Epithelial cell of prostate (primary cell): ENCODE data around the gene PHACTR3.
"Not testable (repeated sequence)": the region's sequence is repeated elsewhere in the genome, so short reads cannot be mapped to it uniquely, and the experiment has no call there.

Source experiments
- DNase-seq: peaks from one replicate; pipeline ENCODE4 v3.0.0-alpha.2; 2011; ENCODE audit warnings: low read depth, low spot score
- H3K27ac ChIP-seq: fragments of 450-650 bp; 2 replicates; pipeline ENCODE4 v1.5.1; 2017; ENCODE audit warnings: mild to moderate bottlenecking

Gene PHACTR3

GRCh38 chr20:59616306-59616705 lies 12.0 kb downstream of the PHACTR3 start:
- no peak overlapping the region for H3K27ac ChIP-seq
- DNase-seq = no peak

GRCh38 chr20:59617221-59617620 lies 12.9 kb downstream of the PHACTR3 start:
- no peak for DNase-seq
- no peak overlapping the region for H3K27ac ChIP-seq

- H3K27ac ChIP-seq = no peak overlapping the region
- DNase-seq = no peak
These were observed 13.8 kb downstream of the PHACTR3 start for GRCh38 chr20:59618131-59618530.

GRCh38 chr20:59618585-59618984 lies 14.2 kb downstream of the PHACTR3 start:
- DNase-seq, H3K27ac ChIP-seq: not testable (repeated sequence)

GRCh38 chr20:59620860-59621505 lies 16.6 kb downstream of the PHACTR3 start:
- no peak for DNase-seq
- no peak overlapping the region for H3K27ac ChIP-seq

- H3K27ac ChIP-seq = no peak overlapping the region
- no peak for DNase-seq
These were observed 18.2 kb downstream of the PHACTR3 start for GRCh38 chr20:59622496-59622895.

- H3K27ac ChIP-seq = no peak overlapping the region
- DNase-seq = no peak
These were observed 18.8 kb downstream of the PHACTR3 start for GRCh38 chr20:59623133-59623532.

- DNase-seq = no peak
- no peak overlapping the region for H3K27ac ChIP-seq
These were observed 19.2 kb downstream of the PHACTR3 start for GRCh38 chr20:59623583-59623982.

GRCh38 chr20:59624401-59624800 lies 20.1 kb downstream of the PHACTR3 start:
- DNase-seq = no peak
- H3K27ac ChIP-seq = no peak overlapping the region

- H3K27ac ChIP-seq = no peak overlapping the region
- no peak for DNase-seq
These were observed 21.0 kb downstream of the PHACTR3 start for GRCh38 chr20:59625214-59625922.

- no peak overlapping the region for H3K27ac ChIP-seq
- no peak for DNase-seq
These were observed 23.0 kb downstream of the PHACTR3 start for GRCh38 chr20:59627298-59627697.

GRCh38 chr20:59628171-59628570 lies 23.8 kb downstream of the PHACTR3 start:
- no peak overlapping the region for H3K27ac ChIP-seq
- DNase-seq = no peak

- no peak overlapping the region for H3K27ac ChIP-seq
- no peak for DNase-seq
These were observed 25.1 kb downstream of the PHACTR3 start for GRCh38 chr20:59629141-59630045.

- DNase-seq = no peak
- no peak overlapping the region for H3K27ac ChIP-seq
These were observed 26.2 kb downstream of the PHACTR3 start for GRCh38 chr20:59630526-59630925.

GRCh38 chr20:59631751-59632540 lies 27.6 kb downstream of the PHACTR3 start:
- DNase-seq = no peak
- no peak overlapping the region for H3K27ac ChIP-seq

- no peak for DNase-seq
- no peak overlapping the region for H3K27ac ChIP-seq
These were observed 28.3 kb downstream of the PHACTR3 start for GRCh38 chr20:59632541-59633113.

- DNase-seq = no peak
- H3K27ac ChIP-seq = no peak overlapping the region
These were observed 29.4 kb downstream of the PHACTR3 start for GRCh38 chr20:59633656-59634251.

GRCh38 chr20:59634435-59635005 lies 30.2 kb downstream of the PHACTR3 start:
- DNase-seq = no peak
- no peak overlapping the region for H3K27ac ChIP-seq

GRCh38 chr20:59636766-59637370 lies 32.5 kb downstream of the PHACTR3 start:
- no peak for DNase-seq
- H3K27ac ChIP-seq = no peak overlapping the region
